T1000 (cell line): ENCODE results near the gene GALK2.
"Not testable (repeated sequence)": the region's sequence is repeated elsewhere in the genome, so short reads cannot be mapped to it uniquely, and the experiment has no call there.

Source experiments
- DNase-seq: peaks from one replicate; lab custom pipeline; 2025; ENCODE audit warnings: mixed read lengths; lab: John Stamatoyannopoulos, UW

GALK2 gene

GRCh38 chr15:49223536-49224274 is 53.7 kb downstream of the GALK2 start:
- DNase-seq, result no peak

- DNase-seq, result no peak
Observed at GRCh38 chr15:49225572-49226281, 55.7 kb downstream of the GALK2 start.

GRCh38 chr15:49227602-49228001 is 57.6 kb downstream of the GALK2 start:
- DNase-seq, result no peak

GRCh38 chr15:49229922-49230321 is 59.9 kb downstream of the GALK2 start:
- DNase-seq, result no peak

GRCh38 chr15:49232236-49232806 is 62.3 kb downstream of the GALK2 start:
- DNase-seq, result no peak

- peak; percentile 55 for DNase-seq
Observed at GRCh38 chr15:49235446-49236124, 65.5 kb downstream of the GALK2 start.

DNA sequence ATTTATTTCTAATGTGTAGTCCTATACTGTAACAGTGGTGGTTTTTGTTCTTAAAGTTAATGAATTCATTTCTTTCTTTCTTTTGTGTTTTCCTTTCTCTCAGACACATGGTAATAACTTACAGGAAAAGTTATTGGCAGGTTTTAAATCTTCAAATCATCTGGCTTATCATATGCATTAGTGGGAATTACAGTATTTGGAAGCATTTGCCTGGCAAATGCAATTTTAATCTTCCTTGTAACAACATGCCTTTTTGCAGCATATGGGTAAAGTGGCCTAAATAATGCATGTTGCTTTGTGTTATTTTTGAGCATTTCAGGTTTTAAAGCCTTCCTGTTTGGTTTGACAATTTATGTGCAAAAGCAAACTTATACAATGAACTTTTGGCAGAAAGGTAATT is 66.8 kb downstream of the GALK2 start:
- DNase-seq, result no peak

DNA sequence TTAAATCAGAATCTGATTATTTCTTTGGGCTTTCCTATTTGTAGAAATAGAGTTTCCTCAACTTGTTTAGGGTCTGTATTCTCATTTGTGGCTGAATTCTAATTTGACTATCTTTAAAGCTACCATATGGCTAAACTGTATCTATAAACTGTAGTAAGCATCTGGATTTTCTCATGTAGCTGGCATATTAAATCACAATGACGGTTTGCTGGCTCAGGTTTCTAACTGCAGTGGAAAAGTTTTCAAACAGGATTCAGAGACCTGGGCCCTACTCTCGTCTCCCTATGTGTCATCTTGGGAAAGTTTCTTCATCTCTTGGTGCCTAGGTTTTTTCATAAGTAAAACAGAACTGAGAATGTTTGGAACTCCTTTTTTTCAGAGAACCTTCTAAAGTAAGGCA is 68.3 kb downstream of the GALK2 start:
- DNase-seq, result no peak

DNA sequence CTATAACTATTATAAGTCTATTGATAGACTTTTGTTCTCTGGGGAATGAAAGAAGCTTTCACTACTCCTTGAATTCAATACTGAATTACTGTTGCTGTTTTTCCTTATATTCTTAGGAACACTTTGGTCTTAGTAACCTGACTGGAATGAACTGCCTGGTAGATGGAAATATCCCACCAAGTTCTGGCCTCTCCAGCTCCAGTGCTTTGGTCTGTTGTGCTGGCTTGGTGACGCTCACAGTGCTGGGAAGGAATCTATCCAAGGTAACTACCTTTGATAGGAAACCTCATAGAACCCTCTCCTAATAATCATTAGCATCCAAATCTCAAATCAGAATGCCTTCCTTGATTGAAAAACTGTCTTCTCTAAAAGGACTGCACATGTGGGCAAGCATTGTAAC is 69.1 kb downstream of the GALK2 start:
- DNase-seq, result no peak

GRCh38 chr15:49242820-49243219 is 72.8 kb downstream of the GALK2 start:
- no peak for DNase-seq

DNA sequence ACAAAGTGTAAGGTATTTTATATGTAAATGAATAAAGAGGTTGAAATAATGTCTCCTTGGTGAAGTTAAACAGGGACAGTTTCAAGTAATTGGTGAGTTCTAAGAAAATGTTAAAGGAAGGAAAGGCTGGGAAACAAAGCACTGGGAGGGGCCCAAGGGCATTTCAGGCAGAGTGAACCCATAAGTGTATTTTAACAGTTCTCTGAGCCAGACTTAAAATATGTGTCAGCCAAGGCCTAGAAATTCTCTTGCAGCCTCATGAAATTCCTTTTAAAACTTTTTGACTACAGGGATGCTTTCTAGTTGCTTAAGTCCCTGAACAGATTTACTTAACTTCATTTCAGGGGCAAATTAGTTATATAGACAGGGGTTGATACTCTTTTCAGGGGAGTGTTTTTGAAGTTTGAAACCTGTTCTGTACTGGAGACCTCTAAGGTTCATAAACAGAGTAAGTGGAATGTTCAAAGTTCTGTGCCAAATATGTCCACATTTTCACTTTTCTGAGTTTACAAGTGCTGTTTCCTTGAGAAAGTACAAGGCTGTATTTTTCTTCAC is 77.6 kb downstream of the GALK2 start:
- DNase-seq, result no peak

DNA sequence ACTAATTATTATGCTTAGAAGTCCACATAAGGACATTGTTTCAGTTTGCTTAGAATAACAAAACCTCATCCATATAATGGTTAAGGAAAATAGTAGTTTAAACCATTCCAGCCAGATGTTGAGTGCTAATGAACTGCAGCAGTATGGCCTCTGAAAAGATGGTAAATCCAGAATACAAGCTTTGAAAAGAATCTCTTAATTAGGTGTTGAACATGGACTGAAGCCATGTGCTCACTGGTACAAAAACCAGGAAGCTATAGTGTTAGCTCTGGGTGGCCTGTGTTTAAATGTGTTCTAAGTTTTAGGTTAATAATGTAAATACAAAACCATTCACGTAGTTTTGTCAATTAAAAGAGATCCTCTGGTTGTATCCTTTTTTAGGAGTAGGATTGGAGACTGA is 78.2 kb downstream of the GALK2 start:
- DNase-seq, result no peak

DNA sequence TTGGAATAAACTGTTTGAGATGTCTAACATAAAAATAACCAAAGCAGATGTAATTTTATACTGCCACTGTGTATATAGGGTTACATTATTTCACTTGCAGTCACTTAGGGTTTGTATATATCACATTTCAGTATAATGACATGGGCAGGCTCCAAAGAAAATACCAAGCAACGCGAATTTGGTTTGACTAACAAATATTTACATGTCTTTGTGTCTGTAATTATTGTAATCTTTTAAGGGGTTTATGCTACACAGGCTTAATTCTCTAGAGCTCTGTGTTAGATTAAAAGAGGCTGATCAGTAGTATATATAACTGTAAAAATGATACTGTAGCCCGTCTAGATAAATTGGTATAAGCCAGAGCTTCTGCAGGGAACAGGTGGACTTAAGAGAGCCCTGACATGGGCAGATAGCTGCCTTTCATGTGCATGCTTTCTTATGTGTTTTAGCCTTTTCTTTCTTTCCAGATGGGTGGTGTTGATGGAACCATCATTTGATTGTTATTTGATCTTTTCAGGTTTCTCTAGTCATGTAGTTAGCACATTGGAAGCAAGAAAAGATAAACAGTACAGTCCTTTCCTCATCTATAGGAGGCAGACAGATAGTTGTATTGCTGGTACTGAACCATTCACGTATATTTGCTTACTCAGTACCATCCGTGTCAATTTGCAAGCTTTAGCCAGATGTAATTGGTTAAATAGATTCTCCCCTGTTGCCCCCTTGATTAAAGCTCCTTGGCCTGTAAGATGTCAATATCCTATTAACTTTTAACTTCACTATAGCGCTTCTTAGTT is 86.1 kb downstream of the GALK2 start:
- no peak for DNase-seq

GRCh38 chr15:49265117-49265516 is 95.1 kb downstream of the GALK2 start:
- DNase-seq, result not testable (repeated sequence)

DNA sequence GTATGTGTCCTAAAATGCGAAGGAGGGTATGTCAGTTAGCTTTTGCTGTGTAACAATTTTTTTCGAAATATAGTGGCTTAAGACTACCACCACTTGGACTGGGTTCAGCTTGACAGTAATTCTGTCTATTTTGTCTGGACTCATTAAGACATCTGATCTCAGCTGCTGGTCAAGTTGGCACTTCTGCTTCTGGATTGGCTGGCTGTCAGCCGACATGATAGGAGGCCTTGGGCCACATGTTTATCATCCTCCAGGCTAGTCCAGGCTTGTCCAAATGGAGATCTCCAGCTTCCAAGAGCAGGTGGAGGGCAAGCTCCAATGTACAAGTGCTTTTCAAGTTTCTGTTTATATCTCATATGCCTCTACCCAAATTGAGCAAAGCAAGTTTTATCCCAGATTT is 95.9 kb downstream of the GALK2 start:
- no peak for DNase-seq

GRCh38 chr15:49270541-49271421 is 100.7 kb downstream of the GALK2 start:
- DNase-seq, result no peak

- no peak for DNase-seq
Observed at GRCh38 chr15:49273734-49274318, 103.8 kb downstream of the GALK2 start.

- DNase-seq, result no peak
Observed at GRCh38 chr15:49278751-49279150, 108.7 kb downstream of the GALK2 start.

GRCh38 chr15:49279521-49280456 is 109.7 kb downstream of the GALK2 start:
- DNase-seq, result no peak
